Kidney epithelial cell (primary cell): ENCODE results near the gene ALAD. TPM values are rescaled to one million over a fixed set of nuclear protein-coding genes. Genes with fewer than 3 reads are reported as not detected.

Experiments
- DNase-seq: peaks from one replicate; pipeline ENCODE4 v3.0.0-alpha.2; 2010; ENCODE audit warnings: low read depth
- H3K27me3 ChIP-seq: 2 replicates; pipeline ENCODE4 v1.6.0; 2011; ENCODE audit warnings: low read length; ENCODE audit not compliant: control insufficient read depth, insufficient read depth
- H3K36me3 ChIP-seq: 2 replicates; pipeline ENCODE4 v1.5.1; 2011; ENCODE audit warnings: low read length; ENCODE audit not compliant: control insufficient read depth, insufficient read depth
- H3K4me3 ChIP-seq: 2 replicates; pipeline ENCODE4 v1.5.1; 2011; ENCODE audit warnings: low read depth, mild to moderate bottlenecking, control low read depth, low read length
- total RNA-seq: library from RNA; depleted of rRNA; stranded (reverse); fragments of >200 nt; gene quantifications from 2 replicates; pipeline ENCODE4 v1.2.3, GENCODE V29; 2015
- TF ChIP-seq, protein P1 (sequence below): IDR thresholded peaks from 2 replicates; pipeline ENCODE4 v1.5.1; 2011; ENCODE audit warnings: mild to moderate bottlenecking, moderate library complexity, low read length, control low read depth, inconsistent platforms; ENCODE audit not compliant: insufficient read depth, poor library complexity, severe bottlenecking

ALAD gene
- total RNA-seq, 1 donor from 2014 or later, result 6.7 TPM

GRCh38 chr9:113363336-113363735 lies 37.7 kb downstream of the ALAD start:
- Histone ChIP-seq H3K36me3 (no peaks in the 10 kb centered on the region), H3K27me3 (no peaks in the 10 kb centered on the region), H3K4me3 (no peak overlapping the region)
- DNase-seq, result no peak
- TF ChIP-seq, protein P1, sequence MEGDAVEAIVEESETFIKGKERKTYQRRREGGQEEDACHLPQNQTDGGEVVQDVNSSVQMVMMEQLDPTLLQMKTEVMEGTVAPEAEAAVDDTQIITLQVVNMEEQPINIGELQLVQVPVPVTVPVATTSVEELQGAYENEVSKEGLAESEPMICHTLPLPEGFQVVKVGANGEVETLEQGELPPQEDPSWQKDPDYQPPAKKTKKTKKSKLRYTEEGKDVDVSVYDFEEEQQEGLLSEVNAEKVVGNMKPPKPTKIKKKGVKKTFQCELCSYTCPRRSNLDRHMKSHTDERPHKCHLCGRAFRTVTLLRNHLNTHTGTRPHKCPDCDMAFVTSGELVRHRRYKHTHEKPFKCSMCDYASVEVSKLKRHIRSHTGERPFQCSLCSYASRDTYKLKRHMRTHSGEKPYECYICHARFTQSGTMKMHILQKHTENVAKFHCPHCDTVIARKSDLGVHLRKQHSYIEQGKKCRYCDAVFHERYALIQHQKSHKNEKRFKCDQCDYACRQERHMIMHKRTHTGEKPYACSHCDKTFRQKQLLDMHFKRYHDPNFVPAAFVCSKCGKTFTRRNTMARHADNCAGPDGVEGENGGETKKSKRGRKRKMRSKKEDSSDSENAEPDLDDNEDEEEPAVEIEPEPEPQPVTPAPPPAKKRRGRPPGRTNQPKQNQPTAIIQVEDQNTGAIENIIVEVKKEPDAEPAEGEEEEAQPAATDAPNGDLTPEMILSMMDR, result no peak

- DNase-seq, result no peak
- TF ChIP-seq, protein P1, result no peak
- Histone ChIP-seq H3K36me3 (no peaks in the 10 kb centered on the region), H3K4me3 (no peak overlapping the region), H3K27me3 (no peaks in the 10 kb centered on the region)
Observed at GRCh38 chr9:113361304-113362018, 39.6 kb downstream of the ALAD start.

DNA sequence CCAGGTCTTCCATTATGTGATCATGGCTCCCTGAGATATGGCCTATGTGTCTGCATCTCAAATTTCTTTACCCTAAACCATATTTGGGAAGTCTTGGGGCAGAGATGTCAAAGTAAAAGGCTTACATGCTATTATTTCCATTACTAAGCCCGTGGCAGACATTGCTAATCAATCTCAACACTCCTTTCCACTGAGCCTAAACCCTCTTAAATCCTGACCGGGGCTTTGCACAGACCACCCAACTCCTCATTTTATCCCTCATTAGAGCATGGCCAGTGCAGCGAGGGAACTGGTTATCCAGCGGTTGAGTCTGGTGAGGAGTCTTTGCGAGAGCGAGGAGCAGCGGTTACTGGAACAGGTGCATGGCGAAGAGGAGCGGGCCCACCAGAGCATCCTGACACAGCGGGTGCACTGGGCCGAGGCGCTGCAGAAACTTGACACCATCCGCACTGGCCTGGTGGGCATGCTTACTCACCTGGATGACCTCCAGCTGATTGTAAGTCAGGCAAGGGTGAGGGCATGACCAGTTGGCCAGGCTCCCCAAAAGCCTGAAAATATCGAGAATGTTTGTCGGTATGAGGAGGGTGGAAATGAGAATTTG lies 40.7 kb downstream of the ALAD start:
- TF ChIP-seq, protein P1, result no peak
- H3K4me3 ChIP-seq, result no peak overlapping the region
- H3K36me3 ChIP-seq, result no peaks in the 10 kb centered on the region
- no peaks in the 10 kb centered on the region for H3K27me3 ChIP-seq
- no peak for DNase-seq

GRCh38 chr9:113359385-113359784 lies 41.7 kb downstream of the ALAD start:
- no peak for DNase-seq
- H3K36me3 ChIP-seq, result no peaks in the 10 kb centered on the region
- TF ChIP-seq, protein P1, result no peak
- H3K27me3 ChIP-seq, result no peaks in the 10 kb centered on the region
- H3K4me3 ChIP-seq, result no peak overlapping the region

DNA sequence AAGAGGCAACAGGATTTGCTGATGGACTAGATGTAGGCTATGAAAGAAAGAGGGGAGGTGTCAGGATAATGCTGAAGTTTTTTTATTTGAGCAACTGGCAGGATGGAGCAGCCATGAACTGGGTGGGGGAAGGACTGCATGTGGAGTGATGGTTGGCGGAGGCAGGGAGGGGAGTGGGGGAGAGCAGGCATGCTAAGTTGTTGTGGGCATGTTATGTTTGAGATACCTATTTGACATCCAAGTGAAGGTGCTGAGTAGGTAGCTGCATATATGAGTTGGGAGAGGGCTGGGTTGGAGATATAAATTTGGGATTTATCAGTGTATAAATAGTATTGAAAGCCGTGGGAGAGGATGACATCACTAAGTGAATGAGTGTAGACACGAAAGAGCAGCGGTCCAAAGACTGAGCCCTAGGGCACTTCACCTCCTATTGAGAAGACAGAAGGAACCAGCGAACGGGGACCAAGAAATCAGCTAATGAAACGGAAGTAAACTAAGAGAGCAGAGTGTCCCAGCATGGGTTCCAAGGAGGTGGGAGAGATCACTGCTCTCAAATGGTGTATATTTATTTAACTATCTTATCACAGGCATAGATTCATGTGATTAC lies 44.3 kb downstream of the ALAD start:
- no peaks in the 10 kb centered on the region for H3K36me3 ChIP-seq
- H3K27me3 ChIP-seq, result peaks cover 2% of the 10 kb centered on the region

More for the DNA sequence above, 44.3 kb downstream of the ALAD start:
- H3K4me3 ChIP-seq, result no peak overlapping the region
- TF ChIP-seq, protein P1, result no peak
- no peak for DNase-seq
